Progenitor cell of endocrine pancreas (in vitro differentiated cells): ENCODE data around the gene CATSPERD. TPM values are rescaled to one million over a fixed set of nuclear protein-coding genes. Genes with fewer than 3 reads are reported as not detected.
A peak's percentile ranks its signal among the peaks of the same experiment; 100 is the strongest.

Experiments
- DNase-seq: peaks from one replicate; pipeline ENCODE4 v3.0.0; 2021; ENCODE audit warnings: low spot score; ENCODE audit not compliant: unreplicated experiment
- H3K27ac Mint-ChIP-seq: 2 replicates; pipeline ENCODE4 v1.8.0; 2021; ENCODE audit warnings: mild to moderate bottlenecking, moderate library complexity, mixed read lengths
- H3K27me3 Mint-ChIP-seq: 2 replicates; pipeline ENCODE4 v1.8.0; 2021; ENCODE audit warnings: mixed read lengths
- H3K36me3 Mint-ChIP-seq: 2 replicates; pipeline ENCODE4 v1.8.0; 2022; ENCODE audit warnings: mixed read lengths; ENCODE audit not compliant: insufficient read depth
- H3K4me1 Mint-ChIP-seq: 2 replicates; pipeline ENCODE4 v1.8.0; 2021; ENCODE audit warnings: low read depth, mixed read lengths
- H3K4me3 Mint-ChIP-seq: 2 replicates; pipeline ENCODE4 v1.8.0; 2021; ENCODE audit warnings: low read depth, mild to moderate bottlenecking, moderate library complexity, mixed read lengths
- H3K9me3 Mint-ChIP-seq: 2 replicates; pipeline ENCODE4 v1.8.0; 2021; ENCODE audit warnings: low read depth, mixed read lengths
- CTCF ChIP-seq: fragments of 200-600 bp; sonication (generic); IDR thresholded peaks from one replicate; pipeline ENCODE4 v1.5.0; 2021; ENCODE audit warnings: antibody characterized with exemption, mild to moderate bottlenecking; ENCODE audit not compliant: unreplicated experiment
- total RNA-seq: library from RNA; stranded (reverse); gene quantifications from 2 replicates; pipeline ENCODE4 v1.2.1, GENCODE V29; 2021

The CATSPERD gene
- total RNA-seq, 1 donor from 2014 or later, result not detected

- Mint-ChIP-seq H3K4me1 (no peaks in the 10 kb centered on the region), H3K27ac (no peak overlapping the region), H3K9me3 (no peaks in the 10 kb centered on the region), H3K4me3 (no peak overlapping the region), H3K36me3 (peaks cover 22% of the 10 kb centered on the region), H3K27me3 (no peaks in the 10 kb centered on the region)
- DNase-seq, result no peak
- no peak for TF ChIP-seq CTCF
These were observed 14.9 kb upstream of the CATSPERD start for GRCh38 chr19:5705552-5705951.

- no peaks in the 10 kb centered on the region for H3K9me3 Mint-ChIP-seq
- no peaks in the 10 kb centered on the region for H3K4me1 Mint-ChIP-seq
- TF ChIP-seq CTCF, result no peak
- no peaks in the 10 kb centered on the region for H3K27me3 Mint-ChIP-seq
- no peak for DNase-seq
- peaks cover 12% of the 10 kb centered on the region for H3K36me3 Mint-ChIP-seq
- peak overlapping the region; percentile 20 for H3K27ac Mint-ChIP-seq
- no peak overlapping the region for H3K4me3 Mint-ChIP-seq
These were observed 13.4 kb upstream of the CATSPERD start for GRCh38 chr19:5706876-5707573.

- Mint-ChIP-seq H3K4me3 (no peak overlapping the region), H3K27ac (no peak overlapping the region)
These were observed 12.6 kb upstream of the CATSPERD start for GRCh38 chr19:5707576-5708575.

GRCh38 chr19:5711025-5711424 is 9.4 kb upstream of the CATSPERD start:
- H3K27ac Mint-ChIP-seq, result no peak overlapping the region
- no peaks in the 10 kb centered on the region for H3K27me3 Mint-ChIP-seq
- no peaks in the 10 kb centered on the region for H3K4me1 Mint-ChIP-seq
- H3K36me3 Mint-ChIP-seq, result peaks cover 6% of the 10 kb centered on the region
- DNase-seq, result no peak
- TF ChIP-seq CTCF, result no peak
- no peaks in the 10 kb centered on the region for H3K9me3 Mint-ChIP-seq
- no peak overlapping the region for H3K4me3 Mint-ChIP-seq

More at GRCh38 chr19:5707576-5708575, 12.6 kb upstream of the CATSPERD start:
- TF ChIP-seq CTCF, result no peak
- Mint-ChIP-seq H3K9me3 (no peaks in the 10 kb centered on the region), H3K27me3 (no peaks in the 10 kb centered on the region), H3K4me1 (no peaks in the 10 kb centered on the region), H3K36me3 (peaks cover 12% of the 10 kb centered on the region)
- no peak for DNase-seq

- H3K4me1 Mint-ChIP-seq, result no peaks in the 10 kb centered on the region
- no peak for DNase-seq
- H3K27ac Mint-ChIP-seq, result no peak overlapping the region
- peaks cover 4% of the 10 kb centered on the region for H3K36me3 Mint-ChIP-seq
- TF ChIP-seq CTCF, result no peak
- H3K9me3 Mint-ChIP-seq, result no peaks in the 10 kb centered on the region
- H3K4me3 Mint-ChIP-seq, result no peak overlapping the region
- H3K27me3 Mint-ChIP-seq, result no peaks in the 10 kb centered on the region
These were observed 8.7 kb upstream of the CATSPERD start for GRCh38 chr19:5711713-5712161.
